ENCODE data around the gene ATL1. TPM values are rescaled to one million over a fixed set of nuclear protein-coding genes. Genes with fewer than 3 reads are reported as not detected.

The ATL1 gene
- total and polyA plus RNA-seq, 2 of the 8 experiments (the other 6 are each of a cell fraction or from before 2014, with no cell fraction given) = 4.0 to 5.9 TPM

DNA sequence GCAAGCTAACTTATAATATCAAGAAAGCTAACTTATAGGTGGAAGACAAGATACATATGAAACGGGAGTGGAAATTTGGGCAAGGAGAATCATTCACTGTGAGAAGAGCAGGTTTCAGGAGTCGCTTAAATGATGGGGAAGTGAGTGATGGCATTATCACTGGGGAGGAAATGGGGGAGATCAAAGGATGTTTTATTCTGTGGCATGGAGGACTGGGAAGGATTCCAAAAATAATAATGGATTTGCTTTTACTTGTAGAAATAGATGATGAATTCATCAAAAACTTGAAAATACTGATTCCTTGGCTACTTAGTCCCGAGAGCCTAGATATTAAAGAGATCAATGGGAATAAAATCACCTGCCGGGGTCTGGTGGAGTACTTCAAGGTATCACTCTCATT, 60.4 kb downstream of the ATL1 start (continued):
- TF ChIP-seq, protein P1, sequence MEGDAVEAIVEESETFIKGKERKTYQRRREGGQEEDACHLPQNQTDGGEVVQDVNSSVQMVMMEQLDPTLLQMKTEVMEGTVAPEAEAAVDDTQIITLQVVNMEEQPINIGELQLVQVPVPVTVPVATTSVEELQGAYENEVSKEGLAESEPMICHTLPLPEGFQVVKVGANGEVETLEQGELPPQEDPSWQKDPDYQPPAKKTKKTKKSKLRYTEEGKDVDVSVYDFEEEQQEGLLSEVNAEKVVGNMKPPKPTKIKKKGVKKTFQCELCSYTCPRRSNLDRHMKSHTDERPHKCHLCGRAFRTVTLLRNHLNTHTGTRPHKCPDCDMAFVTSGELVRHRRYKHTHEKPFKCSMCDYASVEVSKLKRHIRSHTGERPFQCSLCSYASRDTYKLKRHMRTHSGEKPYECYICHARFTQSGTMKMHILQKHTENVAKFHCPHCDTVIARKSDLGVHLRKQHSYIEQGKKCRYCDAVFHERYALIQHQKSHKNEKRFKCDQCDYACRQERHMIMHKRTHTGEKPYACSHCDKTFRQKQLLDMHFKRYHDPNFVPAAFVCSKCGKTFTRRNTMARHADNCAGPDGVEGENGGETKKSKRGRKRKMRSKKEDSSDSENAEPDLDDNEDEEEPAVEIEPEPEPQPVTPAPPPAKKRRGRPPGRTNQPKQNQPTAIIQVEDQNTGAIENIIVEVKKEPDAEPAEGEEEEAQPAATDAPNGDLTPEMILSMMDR (IDR thresholded peaks at IDR 0.05; ENCODE audit: control extremely low read depth in 1 of 3, insufficient read depth in 1 of 3, low read depth in 1 of 3, low read length in 3 of 3) = no peak
- TF ChIP-seq, protein P2, sequence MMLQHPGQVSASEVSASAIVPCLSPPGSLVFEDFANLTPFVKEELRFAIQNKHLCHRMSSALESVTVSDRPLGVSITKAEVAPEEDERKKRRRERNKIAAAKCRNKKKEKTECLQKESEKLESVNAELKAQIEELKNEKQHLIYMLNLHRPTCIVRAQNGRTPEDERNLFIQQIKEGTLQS (IDR thresholded peaks at IDR 0.05; ENCODE audit: insufficient read depth, low read depth, low read length) = no peak
- no peak for TF ChIP-seq SIX5 (IDR thresholded peaks at IDR 0.05; ENCODE audit: low read depth, low read length)

Measured in H1 (cell line).